H1 (cell line): Measurements from ENCODE around the gene CYB5R2. TPM values are rescaled to one million over a fixed set of nuclear protein-coding genes. Genes with fewer than 3 reads are reported as not detected.

Source experiments
- polyA plus RNA-seq, 7 experiments: library from polyadenylated mRNA; depleted of rRNA in 3 of 7; stranded (reverse) in 5 of 7; unstranded in 2 of 7; fragments of >200 nt in 5 of 7; fragments of 200-250 nt in 2 of 7; gene quantifications; 1 replicate in 5 of 7; 2 replicates in 1 of 7; 4 replicates in 1 of 7; pipeline versions ENCODE4 v1.2.1 to v1.2.3, GENCODE V29; 2011 to 2013; ENCODE audit warnings: missing spikeins in 2 of 7, mixed read lengths in 2 of 7
- total RNA-seq: library from RNA; stranded (reverse); fragmentation: NEBNext Ultra II Directional; extraction: Animal tissue kit (Norgen Biotek cat#: 25700); gene quantifications from 2 replicates; pipeline ENCODE4 v1.2.1, GENCODE V29; 2021

Gene CYB5R2
- total and polyA plus RNA-seq, 2 of the 8 experiments (the other 6 are each of a cell fraction or from before 2014, with no cell fraction given) = 53.0 to 55.9 TPM

Other genes with a start within 250 kb of the CYB5R2 start
- gene OLFML1, start 188.0 kb downstream of the CYB5R2 start, total RNA-seq = 0.24 TPM in 1 of 2 replicates, not detected in the other
- 0.03 TPM in 1 of 2 replicates, not detected in the other for gene OLFML1, start 188.0 kb downstream of the CYB5R2 start, polyA plus RNA-seq (2011; rRNA removed)
- gene PPFIBP2, start 159.5 kb downstream of the CYB5R2 start, total RNA-seq = 9.8 and 11.7 TPM in 2 replicates
- gene PPFIBP2, start 159.5 kb downstream of the CYB5R2 start, polyA plus RNA-seq (2011; rRNA removed) = 5.5 and 6.3 TPM in 2 replicates
- 0.78 and 1.1 TPM in 2 replicates for gene OVCH2, start 33.0 kb upstream of the CYB5R2 start, total RNA-seq
- gene OVCH2, start 33.0 kb upstream of the CYB5R2 start, polyA plus RNA-seq (2011; rRNA removed) = 0.03 TPM in 1 of 2 replicates, not detected in the other
- gene OR5P2, start 123.4 kb upstream of the CYB5R2 start, total RNA-seq = not detected in 2 replicates
- gene OR5P2, start 123.4 kb upstream of the CYB5R2 start, polyA plus RNA-seq (2011; rRNA removed) = 0.06 and 0.08 TPM in 2 replicates
- gene OR5P3, start 157.3 kb upstream of the CYB5R2 start, total RNA-seq = 0.27 TPM in 1 of 2 replicates, not detected in the other
- gene OR5P3, start 157.3 kb upstream of the CYB5R2 start, polyA plus RNA-seq (2011; rRNA removed) = 0.14 TPM in 1 of 2 replicates, not detected in the other